HG03196 (cell line): ENCODE data around the gene GLIPR1L2.
"Not testable (repeated sequence)": the region's sequence is repeated elsewhere in the genome, so short reads cannot be mapped to it uniquely, and the experiment has no call there.

Experiments used
- ATAC-seq: cut with Tn5 transposase; IDR thresholded peaks from one replicate; pipeline ENCODE4 v1.9.1; 2021; ENCODE audit not compliant: unreplicated experiment

GLIPR1L2 gene

DNA sequence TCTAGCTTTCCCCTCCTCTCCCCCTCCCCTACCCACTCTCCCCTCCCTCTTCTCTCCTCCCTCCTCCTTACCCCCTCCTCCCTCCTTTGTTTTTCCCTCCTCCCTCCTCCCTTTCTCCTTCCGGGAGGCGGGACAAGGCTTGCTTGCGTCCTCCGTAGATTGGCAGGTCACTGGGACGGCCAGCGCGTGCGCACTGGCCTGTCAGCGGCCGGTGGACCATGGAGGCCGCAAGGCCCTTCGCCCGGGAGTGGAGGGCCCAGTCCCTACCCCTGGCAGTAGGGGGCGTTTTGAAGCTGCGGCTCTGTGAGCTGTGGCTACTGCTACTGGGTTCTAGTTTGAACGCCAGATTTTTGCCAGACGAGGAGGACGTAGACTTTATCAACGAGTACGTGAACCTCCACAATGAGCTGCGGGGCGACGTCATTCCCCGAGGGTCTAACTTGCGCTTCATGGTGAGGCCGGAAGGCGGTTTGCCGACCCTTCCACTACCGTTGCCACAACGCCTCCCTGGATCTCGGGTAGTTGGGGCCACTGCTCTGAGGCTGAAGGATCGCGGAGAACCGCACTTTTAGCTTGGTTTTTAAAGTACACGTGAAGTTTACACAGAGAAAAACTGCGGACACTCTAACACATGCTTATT lies at the start of gene GLIPR1L2:
GLIPR1L2 (plus strand) TSS at position 191 of the 640 bp plus-strand sequence; CDS start at position 219, 28 bp downstream.
- peak; percentile 98 for ATAC-seq

DNA sequence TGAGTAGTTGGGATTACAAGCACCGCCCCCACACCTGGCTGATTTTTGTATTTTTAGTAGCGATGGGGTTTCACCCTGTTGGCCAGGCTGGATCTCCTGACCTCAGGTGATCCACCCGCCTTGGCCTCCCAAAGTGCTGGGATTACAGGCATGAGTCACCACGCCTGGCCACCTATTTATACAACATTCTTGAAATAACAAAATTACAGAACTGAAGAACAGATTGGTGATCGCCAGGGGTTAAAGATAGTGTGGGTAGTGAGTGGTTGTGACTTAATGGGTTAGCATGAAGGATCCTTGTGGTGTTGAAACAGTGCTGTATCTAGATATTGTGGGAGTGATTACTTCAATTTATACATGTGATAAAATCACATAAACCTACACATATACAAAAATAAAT lies 49.0 kb upstream of the GLIPR1L2 start:
- no peak for ATAC-seq

DNA sequence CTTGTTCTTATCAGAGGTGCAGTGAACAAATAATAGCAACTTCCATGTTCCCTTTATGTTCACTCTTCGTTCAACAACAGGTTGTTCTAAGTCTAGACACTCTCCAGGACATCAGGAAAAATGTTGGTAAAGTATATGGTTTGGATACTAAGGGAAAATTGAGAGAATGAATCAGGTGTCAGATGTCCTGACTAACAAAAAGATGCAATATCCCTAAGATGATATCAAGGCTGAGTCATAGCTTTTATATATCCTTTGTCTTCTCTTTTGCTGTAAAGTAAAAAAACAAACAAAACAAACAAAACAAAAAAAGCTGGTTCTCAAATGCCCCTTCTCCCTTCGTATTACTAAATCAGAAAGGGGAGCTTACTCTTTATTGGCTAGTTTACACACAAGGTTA lies 45.4 kb upstream of the GLIPR1L2 start:
- ATAC-seq = no peak

DNA sequence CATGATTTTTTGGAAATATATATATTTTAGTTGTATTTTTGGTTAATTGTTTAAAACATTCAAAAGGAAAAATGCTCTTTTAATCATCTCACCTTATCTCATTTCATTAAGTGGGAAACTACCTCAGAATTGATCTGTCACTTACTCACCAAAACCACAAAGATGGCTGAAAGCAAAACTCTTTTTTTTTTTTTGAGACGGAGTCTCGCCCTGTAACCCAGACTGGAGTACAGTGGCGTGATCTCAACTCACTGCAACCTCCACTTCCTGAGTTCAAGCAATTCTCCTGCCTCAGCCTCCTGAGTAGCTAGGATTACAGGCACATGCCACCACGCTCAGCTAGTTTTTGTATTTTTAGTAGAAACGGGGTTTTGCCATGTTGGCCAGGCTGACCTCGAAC lies 44.7 kb upstream of the GLIPR1L2 start:
- ATAC-seq = not testable (repeated sequence)

DNA sequence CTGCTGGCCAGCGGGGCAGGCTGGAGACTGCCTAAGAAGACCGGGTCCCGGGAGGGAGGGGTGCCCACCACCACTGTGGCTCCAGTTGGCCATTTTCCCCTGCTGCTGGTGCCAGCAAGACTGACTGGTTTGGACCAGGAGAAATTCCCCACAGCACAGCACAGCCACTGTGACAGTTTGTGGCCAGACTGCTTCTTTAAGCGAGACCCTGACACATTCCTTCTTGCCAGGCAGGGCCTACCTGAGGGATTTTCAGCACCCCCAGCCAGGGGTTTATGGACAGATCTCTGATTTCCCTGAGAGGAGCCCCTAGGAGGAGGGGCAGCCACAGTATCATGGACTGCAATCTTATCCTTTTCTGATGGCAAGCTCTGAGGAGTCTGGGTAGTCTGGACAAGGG lies 40.9 kb upstream of the GLIPR1L2 start:
- ATAC-seq = no peak

DNA sequence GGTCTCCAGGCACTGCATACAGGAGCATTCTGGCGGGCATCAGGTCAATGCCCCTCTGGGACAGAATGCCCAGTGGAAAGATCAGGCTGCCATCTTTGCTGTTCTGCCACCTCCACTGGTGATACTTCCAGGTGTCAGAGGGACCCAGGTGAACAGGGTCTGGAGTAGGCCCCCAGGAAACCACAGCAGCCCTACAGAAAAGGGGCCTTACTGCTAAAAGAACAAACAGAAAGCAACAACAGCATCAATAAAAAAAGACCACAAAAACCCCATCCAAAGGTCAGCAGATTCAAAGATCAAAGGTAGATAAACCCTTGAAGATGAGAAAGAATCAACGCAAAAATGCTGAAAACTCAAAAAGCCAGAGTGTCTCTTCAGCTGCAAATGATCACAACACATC lies 40.5 kb upstream of the GLIPR1L2 start:
- no peak for ATAC-seq

DNA sequence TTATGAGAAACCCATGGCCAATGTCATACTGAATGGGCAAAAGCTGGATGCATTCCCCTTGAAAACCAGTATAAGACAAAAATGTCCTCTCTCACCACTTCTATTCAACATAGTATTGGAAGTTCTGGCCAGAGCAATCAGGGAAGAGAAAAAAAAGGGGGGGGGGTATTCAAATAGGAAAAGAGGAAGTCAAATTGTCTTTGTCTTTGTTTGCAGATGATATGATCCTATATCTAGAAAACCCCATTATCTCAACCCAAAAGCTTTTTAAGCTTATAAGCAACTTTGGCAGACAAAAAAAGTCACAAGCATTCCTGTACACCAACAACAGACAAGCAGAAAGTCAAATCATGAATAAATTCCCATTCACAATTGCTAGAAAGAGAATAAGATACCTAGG lies 36.9 kb upstream of the GLIPR1L2 start:
- no peak for ATAC-seq

DNA sequence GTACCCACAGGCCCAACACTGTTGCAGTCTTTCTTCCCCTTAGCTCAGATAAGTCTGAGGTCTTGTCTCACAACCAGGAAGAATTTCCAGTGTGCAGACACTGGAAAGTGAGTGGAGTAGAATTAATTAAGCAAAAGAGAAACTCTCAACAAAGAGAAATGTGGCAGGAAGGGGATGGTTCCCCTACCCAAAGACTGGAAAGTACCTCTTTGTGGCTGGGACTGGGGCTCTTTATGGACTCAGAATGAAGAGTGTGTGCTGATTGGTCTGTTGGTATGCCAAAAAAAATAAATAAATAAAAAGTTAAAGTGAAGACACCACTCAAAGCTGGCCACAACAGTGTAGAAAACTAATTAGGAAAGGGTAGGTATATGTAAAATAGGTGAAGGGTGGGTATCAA lies 30.0 kb upstream of the GLIPR1L2 start:
- ATAC-seq = no peak

DNA sequence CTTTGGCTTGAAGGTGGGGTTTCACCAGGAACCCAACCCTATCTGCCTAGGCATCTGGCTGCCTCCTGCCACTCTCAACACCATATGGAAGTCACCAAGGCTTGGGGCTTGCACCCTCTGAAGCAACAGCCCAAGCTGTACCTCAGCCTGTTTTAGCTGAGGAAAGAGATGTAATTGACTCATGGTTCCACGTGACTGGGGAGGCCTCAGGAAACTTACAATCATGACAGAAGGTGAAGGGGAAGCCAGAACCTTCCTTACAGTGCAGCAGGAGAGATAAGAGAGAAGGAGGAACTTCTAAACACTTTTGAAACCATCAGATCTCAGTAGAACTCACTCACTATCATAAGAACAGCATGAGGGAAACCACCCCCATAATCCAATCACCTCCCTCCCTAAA lies 29.5 kb upstream of the GLIPR1L2 start:
- no peak for ATAC-seq

DNA sequence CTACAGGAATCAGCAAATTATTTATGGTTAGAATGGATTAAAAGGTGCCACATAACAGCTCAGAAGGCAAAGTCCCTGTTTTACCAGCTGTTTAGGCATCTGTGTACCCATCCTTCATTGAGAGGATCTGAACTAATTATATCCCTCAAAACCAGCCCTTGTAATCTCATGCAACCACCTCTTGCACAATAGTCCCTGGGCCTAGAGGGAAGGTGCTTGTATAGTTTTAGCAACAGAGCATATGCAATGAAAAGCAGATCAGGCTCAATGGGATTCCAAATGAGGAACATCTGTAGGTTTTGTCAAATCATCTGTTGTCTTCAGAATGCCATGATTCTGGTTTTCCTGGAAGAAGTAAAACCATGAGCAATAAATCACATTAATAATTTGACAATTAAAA lies 26.0 kb upstream of the GLIPR1L2 start:
- no peak for ATAC-seq

DNA sequence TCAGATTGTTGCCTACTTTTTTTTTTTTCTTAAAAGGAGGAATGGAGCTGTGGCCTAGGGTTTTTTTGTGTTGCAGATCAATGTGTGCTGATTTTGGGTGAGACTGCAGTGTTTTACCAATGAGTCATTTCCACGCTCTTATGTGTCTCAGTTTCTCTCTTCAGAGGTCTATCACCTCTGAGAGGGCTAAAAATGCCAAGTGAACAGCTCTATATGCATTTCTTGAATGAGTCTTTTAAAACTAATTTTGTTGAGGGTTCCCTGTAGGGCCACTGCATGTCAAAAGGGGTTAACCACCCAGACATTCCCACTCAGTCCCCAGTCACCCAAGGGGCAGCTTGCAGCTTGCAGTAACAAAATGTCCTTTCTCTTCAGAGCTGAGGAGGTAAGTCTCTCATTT lies 24.3 kb upstream of the GLIPR1L2 start:
- peak; percentile 61 for ATAC-seq

DNA sequence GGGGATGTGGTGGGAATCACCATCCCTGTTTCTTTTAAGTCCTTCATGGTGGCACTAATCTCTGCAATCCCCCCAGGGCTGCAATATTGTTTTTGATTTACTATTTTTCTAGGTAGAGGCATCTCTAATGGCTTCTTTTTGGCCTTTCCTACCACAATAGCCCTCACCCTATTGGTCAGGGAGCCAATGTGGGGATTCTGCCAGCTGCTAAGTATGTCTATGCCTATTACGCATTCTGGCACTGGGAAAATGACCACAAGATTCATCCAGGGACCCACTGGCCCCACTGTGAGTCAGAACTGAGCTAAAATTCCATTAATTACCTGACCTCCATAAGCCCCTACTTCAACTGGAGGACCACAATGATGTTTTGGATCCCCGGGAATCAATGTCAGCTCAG lies 15.9 kb upstream of the GLIPR1L2 start:
- no peak for ATAC-seq

DNA sequence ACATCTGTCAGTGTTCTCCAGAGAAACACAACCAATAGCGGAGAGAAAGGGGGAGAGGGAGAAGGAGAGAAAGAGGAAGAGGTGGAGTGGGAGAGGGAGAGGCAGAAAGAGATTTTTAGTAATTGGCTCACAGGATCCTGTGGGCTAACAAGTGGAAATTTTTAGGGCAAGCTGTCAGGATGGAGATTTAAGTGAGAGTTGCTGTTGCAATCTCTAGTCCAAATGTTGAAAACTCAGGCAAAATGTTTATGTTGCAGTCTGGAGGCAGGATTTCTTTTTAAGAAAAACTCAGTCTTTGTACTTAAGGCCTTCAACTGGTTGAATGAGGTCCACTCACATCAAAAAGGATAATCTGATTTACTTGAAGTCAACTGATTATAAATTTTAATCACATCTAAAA lies 12.5 kb upstream of the GLIPR1L2 start:
- no peak for ATAC-seq

DNA sequence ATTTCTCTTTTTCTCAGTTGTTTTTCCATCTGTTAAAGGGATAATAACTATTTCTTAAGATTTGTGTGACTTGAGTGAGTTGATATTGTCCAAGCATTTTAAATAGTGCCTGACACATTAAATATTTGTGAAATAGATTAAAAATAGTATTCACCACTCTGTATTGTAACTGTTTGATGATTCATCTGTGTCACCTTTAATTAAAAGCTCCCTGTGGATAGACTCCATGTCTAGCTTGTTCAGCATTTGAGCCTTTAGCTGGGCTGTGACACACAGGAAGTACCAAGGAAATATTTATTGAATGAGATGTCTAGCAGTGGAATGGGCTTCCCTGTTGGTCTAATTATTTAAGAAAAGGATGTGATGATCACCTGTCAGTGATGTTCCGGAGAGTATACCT lies 1.8 kb upstream of the GLIPR1L2 start:
- no peak for ATAC-seq

DNA sequence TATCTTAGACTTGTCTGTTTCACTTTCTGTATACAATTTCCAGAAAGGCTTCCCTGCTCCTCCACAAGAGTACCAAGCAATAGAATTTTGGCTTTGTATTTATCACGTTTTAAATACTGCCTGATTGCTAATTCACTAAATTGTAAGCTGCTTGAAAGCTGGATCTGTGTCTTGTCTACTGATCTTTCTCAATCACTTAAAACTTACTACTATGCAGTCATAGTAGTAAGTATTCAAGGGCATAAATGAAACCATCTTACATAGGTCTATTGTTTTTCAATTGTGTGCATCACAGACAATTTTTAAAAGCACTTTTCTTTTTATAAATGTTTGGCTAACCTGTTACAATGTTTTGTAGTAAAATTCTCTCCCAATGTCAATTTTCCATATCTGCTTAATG lies 1.2 kb upstream of the GLIPR1L2 start:
- no peak for ATAC-seq

DNA sequence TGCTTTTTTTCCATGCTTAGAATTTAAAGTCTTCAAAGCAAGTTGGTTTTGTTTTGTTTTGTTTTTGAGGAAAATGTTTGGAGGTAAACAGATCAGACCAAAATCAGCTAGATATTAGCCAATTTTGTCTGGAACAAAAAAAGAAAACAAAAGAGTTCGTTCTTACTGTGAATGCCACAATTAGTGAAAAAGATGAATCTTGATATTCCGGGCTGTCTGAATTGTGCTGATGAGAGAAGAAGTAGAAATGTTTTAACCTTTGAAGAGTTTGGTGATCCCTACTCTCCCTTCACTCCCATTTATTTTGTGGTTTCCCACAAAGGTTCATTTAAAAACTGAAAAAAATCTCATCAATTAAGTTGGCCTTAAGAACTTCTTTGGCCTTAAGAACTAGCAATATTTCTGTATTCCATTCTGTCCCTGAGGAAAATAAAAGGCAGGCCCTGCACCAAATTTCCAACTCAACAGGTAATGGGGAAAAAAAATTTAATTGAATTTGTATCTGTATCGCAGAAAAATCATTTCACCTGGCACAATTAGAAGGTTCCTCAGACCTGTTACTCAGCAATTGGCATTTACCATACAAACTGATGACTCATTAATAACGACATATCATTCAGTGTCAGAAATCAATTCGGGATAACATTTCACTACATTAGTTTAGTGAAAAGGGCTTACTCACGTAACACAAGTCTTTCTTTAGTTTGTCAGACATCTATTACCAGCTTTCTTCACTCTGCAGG lies 562 bp upstream of the GLIPR1L2 start:
- peak; percentile 2 for ATAC-seq

DNA sequence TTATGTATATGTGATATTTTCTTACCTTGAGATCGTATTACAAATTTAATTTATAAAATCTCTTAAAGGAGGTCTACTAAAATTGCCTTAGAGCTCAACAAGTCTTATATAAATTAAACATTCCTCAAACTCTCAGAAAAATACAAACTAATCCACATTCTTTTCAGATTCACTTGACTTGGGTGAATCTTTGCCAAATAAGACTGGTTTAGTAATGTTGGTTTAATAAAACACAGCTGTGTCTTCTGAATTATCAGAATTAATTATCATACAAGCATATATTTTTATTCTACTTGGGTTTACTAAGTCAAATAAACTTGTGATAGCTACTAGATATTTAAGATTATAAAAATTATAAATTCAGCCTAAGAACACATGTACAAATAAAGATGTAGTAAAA lies 13.3 kb downstream of the GLIPR1L2 start:
- no peak for ATAC-seq

DNA sequence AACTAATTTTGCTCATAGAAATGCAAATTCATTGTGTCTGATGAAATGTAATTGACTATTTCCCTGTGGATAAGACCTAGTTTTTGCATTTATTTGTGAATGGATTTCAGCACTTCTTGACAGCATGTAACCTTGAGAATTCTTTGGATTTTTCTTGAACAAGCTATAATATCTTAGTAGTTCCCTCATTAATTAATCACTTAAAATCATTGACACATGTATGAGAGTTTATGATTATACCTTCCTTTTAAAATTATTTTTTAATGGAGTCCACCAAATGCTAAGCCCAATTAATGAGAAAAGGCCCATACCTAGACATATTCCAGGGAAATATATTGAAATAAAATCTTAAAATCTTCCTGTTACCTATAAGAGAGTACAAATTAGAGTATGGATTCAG lies 16.8 kb downstream of the GLIPR1L2 start:
- ATAC-seq = no peak

DNA sequence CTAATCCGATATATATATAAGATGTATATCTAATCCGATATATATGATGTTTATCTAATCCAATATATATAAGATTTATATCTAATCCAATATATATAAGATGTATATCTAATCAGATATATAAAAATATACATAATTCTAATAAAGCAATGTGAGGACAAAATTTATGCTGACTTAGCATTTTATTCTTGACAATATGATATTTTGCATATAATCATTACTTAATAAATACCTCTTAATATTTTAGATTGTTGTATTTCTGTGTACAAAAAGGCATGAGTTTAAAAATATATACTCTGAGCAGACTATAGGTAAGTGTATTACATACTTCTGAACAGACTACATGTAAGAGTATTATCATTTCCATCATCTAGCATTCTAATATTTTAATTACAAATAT lies 18.9 kb downstream of the GLIPR1L2 start:
- ATAC-seq = no peak

DNA sequence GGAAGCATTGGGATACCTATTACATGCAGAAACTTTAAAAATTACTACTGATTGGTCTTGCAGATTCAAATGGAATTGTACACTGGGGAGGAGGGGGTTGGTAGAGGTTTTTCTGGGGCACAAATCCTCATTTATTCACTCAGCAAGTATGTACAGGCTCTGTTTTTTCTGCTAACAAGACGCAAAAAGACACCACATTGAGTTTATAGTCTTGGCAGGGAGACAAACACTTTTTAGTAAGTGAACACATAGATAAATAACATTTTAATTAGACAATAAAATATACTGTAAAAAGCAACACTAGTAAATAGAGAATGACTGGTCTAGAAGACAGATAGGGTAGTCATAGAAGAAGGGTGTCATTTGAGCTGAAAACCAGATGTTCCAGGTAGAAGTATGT lies 23.8 kb downstream of the GLIPR1L2 start:
- no peak for ATAC-seq

DNA sequence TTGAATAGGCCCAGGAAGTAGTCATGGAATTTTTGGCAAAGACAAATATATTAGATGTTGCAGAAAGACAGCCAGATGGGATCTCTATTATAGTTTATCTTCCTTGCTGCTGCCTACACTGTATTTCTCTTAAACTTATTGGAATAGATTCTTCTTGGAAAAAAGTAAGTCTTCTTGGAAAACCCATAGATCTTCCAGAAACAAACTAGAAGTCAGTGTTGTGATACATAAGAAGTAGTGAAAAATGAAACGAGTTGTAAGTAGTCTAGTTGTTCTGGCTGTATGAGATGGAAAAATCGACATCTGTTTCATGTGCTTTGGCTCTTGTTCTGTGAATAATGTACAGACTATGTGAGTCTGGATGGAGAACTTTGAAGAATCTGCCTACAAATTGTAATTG lies 29.0 kb downstream of the GLIPR1L2 start:
- ATAC-seq = no peak

DNA sequence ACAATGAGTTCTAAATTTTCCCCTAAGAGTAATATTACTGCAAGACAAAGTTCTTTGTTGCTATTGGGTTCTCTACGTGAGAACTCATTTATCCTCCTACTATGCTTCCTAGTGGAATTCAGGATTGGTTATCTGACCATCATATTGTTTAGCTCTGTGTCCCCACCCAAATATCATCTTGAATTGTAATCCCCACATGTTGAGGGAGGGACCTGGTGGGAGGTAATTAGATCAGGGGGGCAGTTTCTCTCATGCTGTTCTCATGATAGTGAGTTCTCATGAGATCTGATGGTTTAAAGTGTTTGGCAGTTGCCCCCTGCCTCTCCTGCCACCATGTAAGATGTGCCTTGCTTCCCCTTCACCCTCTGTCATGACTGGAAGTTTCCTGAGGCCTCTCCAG lies 36.6 kb downstream of the GLIPR1L2 start:
- no peak for ATAC-seq

DNA sequence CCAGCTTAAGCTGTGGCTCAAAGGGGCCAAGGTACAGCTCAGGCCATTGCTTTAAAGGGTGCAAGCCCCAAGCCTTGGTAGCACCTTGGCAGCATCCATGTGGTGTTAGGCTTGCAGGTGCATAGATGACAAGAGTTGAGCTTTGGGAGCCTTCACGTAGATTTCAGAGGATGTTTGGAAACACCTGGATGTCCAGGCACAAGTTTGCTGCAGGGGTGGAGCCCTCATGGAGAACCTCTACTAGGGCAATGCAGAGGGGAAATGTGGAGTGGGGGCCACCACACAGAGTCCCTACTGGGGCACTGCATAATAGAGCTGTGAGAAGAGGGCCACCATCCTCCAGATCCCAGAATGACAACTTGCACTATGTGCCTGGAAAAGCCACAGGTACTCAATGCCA lies 37.9 kb downstream of the GLIPR1L2 start:
- ATAC-seq = no peak
